OCI-LY7 (cell line): ENCODE results near the gene ELFN1. TPM values are rescaled to one million over a fixed set of nuclear protein-coding genes. Genes with fewer than 3 reads are reported as not detected.

ENCODE experiments used
- BruUV-seq: library from RNA; stranded (reverse); fragments of 400-500 nt; replicated peaks from 2 replicates; lab custom pipeline; 2021; lab: Mats Ljungman, UMichigan
- CTCF ChIA-PET: fragments of 300-600 bp; sonication (Branson Sonifier 250); formaldehyde crosslinking; loops from one replicate; lab custom pipeline; 2022; ENCODE audit warnings: antibody characterized with exemption; ENCODE audit not compliant: unreplicated experiment; lab: Charles Lee
- POLR2A ChIA-PET: fragments of 300-600 bp; sonication (Branson Sonifier 250); formaldehyde crosslinking; loops from one replicate; lab custom pipeline; 2022; ENCODE audit warnings: antibody characterized with exemption; lab: Charles Lee
- DNase-seq: peaks from one replicate; pipeline ENCODE4 v3.0.0-alpha.2; 2015; ENCODE audit warnings: low spot score
- H2AFZ ChIP-seq: fragments of 200-600 bp; sonication (generic), shearing (Covaris generic); 2 replicates; pipeline ENCODE4 v1.6.1; 2014; ENCODE audit warnings: mild to moderate bottlenecking, antibody characterized with exemption, low read length, moderate library complexity
- H3K27ac ChIP-seq: fragments of 200-600 bp; sonication (generic); 2 replicates; pipeline ENCODE4 v1.5.1; 2014; ENCODE audit warnings: mixed run types, low read depth, mild to moderate bottlenecking, moderate library complexity, low read length, inconsistent platforms; ENCODE audit not compliant: poor library complexity, severe bottlenecking
- H3K36me3 ChIP-seq: fragments of 200-600 bp; sonication (generic); 2 replicates; pipeline ENCODE4 v1.6.1; 2014; ENCODE audit warnings: mild to moderate bottlenecking, antibody characterized with exemption, low read length, moderate library complexity, mixed read lengths; ENCODE audit not compliant: insufficient read depth
- H3K4me1 ChIP-seq: fragments of 200-600 bp; sonication (generic); 2 replicates; pipeline ENCODE4 v1.5.1; 2014; ENCODE audit warnings: mild to moderate bottlenecking, low read length; ENCODE audit not compliant: insufficient read depth, poor library complexity, severe bottlenecking
- H3K4me2 ChIP-seq: fragments of 200-600 bp; sonication (generic); 2 replicates; pipeline ENCODE4 v1.6.1; 2014; ENCODE audit warnings: mild to moderate bottlenecking, low read length
- H3K4me3 ChIP-seq: fragments of 200-600 bp; sonication (generic); 2 replicates; pipeline ENCODE4 v1.5.1; 2014; ENCODE audit warnings: mild to moderate bottlenecking, low read depth, low read length; ENCODE audit not compliant: poor library complexity, severe bottlenecking
- H3K79me2 ChIP-seq: fragments of 200-600 bp; sonication (generic); 2 replicates; pipeline ENCODE4 v1.6.1; 2016; ENCODE audit warnings: low read depth, mild to moderate bottlenecking, low read length, moderate library complexity, mixed read lengths; ENCODE audit not compliant: insufficient read depth
- H3K9me2 ChIP-seq: fragments of 200-600 bp; sonication (generic); 2 replicates; pipeline ENCODE4 v1.6.1; 2016; ENCODE audit warnings: mild to moderate bottlenecking, low read length, mixed read lengths; ENCODE audit not compliant: insufficient read depth
- H3K9me3 ChIP-seq: fragments of 200-600 bp; sonication (generic); 2 replicates; pipeline ENCODE4 v1.6.1; 2014; ENCODE audit warnings: mild to moderate bottlenecking, mixed run types, low read length, mixed read lengths
- H4K20me1 ChIP-seq: fragments of 200-600 bp; sonication (generic); 2 replicates; pipeline ENCODE4 v1.6.1; 2014; ENCODE audit warnings: mild to moderate bottlenecking, antibody characterized with exemption, low read length, moderate library complexity, mixed read lengths; ENCODE audit not compliant: insufficient read depth
- EZH2phosphoT487 ChIP-seq: fragments of 200-600 bp; sonication (generic); IDR thresholded peaks from 2 replicates; pipeline ENCODE4 v1.6.1; 2018; ENCODE audit warnings: low read depth, borderline replicate concordance, mild to moderate bottlenecking, mixed run types, antibody characterized with exemption, low read length, moderate library complexity, mixed read lengths
- intact Hi-C: fragments of 100-400 bp; cut with micrococcal nuclease; formaldehyde crosslinking; loops from one replicate; pipeline ENCODE4 v1.10.0; 2022; ENCODE audit not compliant: unreplicated experiment
- total RNA-seq, 2 experiments: library from RNA; depleted of rRNA in 1 of 2; stranded (reverse); fragments of >200 nt in 1 of 2; shearing (Covaris generic) in 1 of 2; gene quantifications; 2 replicates each; pipeline ENCODE4 v1.2.3, GENCODE V29; 2014 to 2022
- TF ChIP-seq, protein P1 (sequence below): fragments of 200-600 bp; sonication (generic); conservative IDR thresholded peaks from 2 replicates; pipeline ENCODE4 v1.5.1; 2014; ENCODE audit warnings: mild to moderate bottlenecking, antibody characterized with exemption, low read length, moderate library complexity, mixed read lengths

The ELFN1 gene
- total RNA-seq, 2 experiments from 2014 or later, result not detected

DNA sequence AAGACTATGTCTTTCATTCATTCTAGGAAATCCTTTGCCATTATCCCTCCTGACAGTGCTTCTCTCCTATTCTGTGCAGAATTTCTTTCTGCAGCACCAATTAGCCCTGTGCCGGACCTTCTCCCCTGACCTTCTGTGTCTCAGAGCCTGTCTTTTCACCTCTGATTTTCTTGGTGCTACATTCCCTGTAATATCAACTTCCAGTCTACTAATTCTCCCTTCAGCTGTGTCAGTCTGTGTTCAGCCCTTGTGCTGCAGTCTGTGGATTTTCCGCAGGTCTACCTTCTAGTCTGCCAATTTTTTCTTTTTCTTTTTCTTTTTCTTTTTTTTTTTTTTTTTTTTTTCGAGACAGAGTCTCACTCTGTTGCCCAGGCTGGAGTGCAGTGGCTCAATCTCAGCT is 115.8 kb downstream of the ELFN1 start:
- DNase-seq, result no peak
- no peak overlapping the region for H3K4me2 ChIP-seq
- TF ChIP-seq, protein P1, sequence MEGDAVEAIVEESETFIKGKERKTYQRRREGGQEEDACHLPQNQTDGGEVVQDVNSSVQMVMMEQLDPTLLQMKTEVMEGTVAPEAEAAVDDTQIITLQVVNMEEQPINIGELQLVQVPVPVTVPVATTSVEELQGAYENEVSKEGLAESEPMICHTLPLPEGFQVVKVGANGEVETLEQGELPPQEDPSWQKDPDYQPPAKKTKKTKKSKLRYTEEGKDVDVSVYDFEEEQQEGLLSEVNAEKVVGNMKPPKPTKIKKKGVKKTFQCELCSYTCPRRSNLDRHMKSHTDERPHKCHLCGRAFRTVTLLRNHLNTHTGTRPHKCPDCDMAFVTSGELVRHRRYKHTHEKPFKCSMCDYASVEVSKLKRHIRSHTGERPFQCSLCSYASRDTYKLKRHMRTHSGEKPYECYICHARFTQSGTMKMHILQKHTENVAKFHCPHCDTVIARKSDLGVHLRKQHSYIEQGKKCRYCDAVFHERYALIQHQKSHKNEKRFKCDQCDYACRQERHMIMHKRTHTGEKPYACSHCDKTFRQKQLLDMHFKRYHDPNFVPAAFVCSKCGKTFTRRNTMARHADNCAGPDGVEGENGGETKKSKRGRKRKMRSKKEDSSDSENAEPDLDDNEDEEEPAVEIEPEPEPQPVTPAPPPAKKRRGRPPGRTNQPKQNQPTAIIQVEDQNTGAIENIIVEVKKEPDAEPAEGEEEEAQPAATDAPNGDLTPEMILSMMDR, result no peak
- no peak for TF ChIP-seq EZH2phosphoT487
- H3K9me2 ChIP-seq, result no peaks in the 10 kb centered on the region
- no peak overlapping the region for H3K27ac ChIP-seq
- peaks cover 6% of the 10 kb centered on the region; the same call in 1 of the 2 replicates for H3K9me3 ChIP-seq
- ChIA-PET POLR2A (interaction anchor here (0.9 kb wide), 1 partner anchor 8 kb away, joined by 3 read pairs; no protein-coding TSS in a partner anchor), CTCF (no interaction called here)
- no peaks in the 10 kb centered on the region for H3K36me3 ChIP-seq
- intact Hi-C loops, result no loop called here
- H4K20me1 ChIP-seq, result no peaks in the 10 kb centered on the region
- H3K79me2 ChIP-seq, result no peaks in the 10 kb centered on the region
- no TSS peak for BruUV-seq
- H2AFZ ChIP-seq, result no peak overlapping the region
- no peaks in the 10 kb centered on the region for H3K4me1 ChIP-seq
- no peak overlapping the region for H3K4me3 ChIP-seq

DNA sequence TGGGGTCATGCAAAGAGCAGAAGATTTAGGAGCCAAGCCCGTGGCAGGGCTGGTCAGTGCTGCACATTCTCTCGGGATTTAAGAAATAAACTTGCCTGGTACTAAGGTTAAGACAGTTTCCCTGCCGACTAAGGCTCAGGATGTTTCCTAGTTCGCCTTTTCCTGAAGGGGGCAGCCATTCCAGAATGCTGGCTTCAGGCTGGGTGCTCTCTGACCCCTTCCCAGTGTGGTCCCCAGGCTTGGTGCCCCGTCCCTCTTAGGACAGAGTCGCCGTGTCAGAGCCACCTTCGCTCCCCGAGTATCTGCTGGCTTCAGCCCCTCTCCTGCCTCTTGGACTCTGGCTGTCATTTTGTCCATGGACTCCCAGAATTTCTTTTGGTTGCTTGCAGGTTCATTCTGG is 117.2 kb downstream of the ELFN1 start:
- no peak overlapping the region for H2AFZ ChIP-seq
- DNase-seq, result no peak
- H3K4me3 ChIP-seq, result no peak overlapping the region
- ChIA-PET CTCF (no interaction called here), POLR2A (no interaction called here)
- H3K27ac ChIP-seq, result no peak overlapping the region
- H3K4me2 ChIP-seq, result no peak overlapping the region
- no TSS peak for BruUV-seq
- no peaks in the 10 kb centered on the region for H3K4me1 ChIP-seq
- no peaks in the 10 kb centered on the region for H3K79me2 ChIP-seq
- H3K9me2 ChIP-seq, result no peaks in the 10 kb centered on the region
- peaks cover 6% of the 10 kb centered on the region; the same call in 1 of the 2 replicates for H3K9me3 ChIP-seq
- intact Hi-C loops, result no loop called here
- no peak for TF ChIP-seq EZH2phosphoT487
- TF ChIP-seq, protein P1, result no peak
- H4K20me1 ChIP-seq, result no peaks in the 10 kb centered on the region
- no peaks in the 10 kb centered on the region for H3K36me3 ChIP-seq

DNA sequence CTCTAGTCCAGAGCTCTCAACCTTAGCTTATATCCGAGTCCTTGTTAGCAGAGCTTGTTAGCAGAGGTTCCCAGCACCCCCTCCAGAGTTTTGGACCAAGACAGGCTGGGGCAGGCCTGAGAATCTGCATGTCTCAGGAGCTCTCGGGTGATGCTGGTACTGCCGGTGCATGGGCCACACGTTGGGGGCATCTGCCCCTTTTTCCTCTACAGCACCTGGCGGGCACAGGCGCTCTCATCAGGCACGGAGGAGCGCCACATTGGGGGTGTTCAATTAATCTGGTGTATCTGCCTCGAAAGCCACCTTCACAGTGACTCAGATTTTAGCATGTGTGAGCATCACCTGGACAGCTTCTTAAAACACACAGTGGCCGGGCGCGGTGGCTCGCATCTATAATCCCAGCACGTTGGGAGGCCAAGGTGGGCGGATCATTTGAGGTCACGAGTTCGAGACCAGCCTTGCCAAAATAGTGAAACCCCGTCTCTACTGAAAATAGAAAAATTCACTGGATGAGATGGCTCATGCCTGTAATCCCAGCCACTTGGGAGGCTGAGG is 117.7 kb downstream of the ELFN1 start:
- Histone ChIP-seq H2AFZ (no peak overlapping the region), H3K4me2 (no peak overlapping the region), H3K9me3 (peaks cover 6% of the 10 kb centered on the region; the same call in 1 of the 2 replicates), H3K36me3 (no peaks in the 10 kb centered on the region), H3K9me2 (no peaks in the 10 kb centered on the region), H3K79me2 (no peaks in the 10 kb centered on the region), H3K4me3 (no peak overlapping the region), H3K4me1 (no peaks in the 10 kb centered on the region), H3K27ac (no peak overlapping the region), H4K20me1 (no peaks in the 10 kb centered on the region)
- BruUV-seq, result no TSS peak
- intact Hi-C loops, result no loop called here
- CTCF ChIA-PET, result no interaction called here
- POLR2A ChIA-PET, result interaction anchor here (0.6 to 0.7 kb wide), 2 partner anchors 173 to 263 kb away, joined by 3 to 4 read pairs; no protein-coding TSS in a partner anchor
- no peak for TF ChIP-seq EZH2phosphoT487
- TF ChIP-seq, protein P1, result no peak
- DNase-seq, result no peak
